ENCODE measurements around the gene RTEL1.
"Not testable (repeated sequence)": the region's sequence is repeated elsewhere in the genome, so short reads cannot be mapped to it uniquely, and the experiment has no call there.

The RTEL1 gene

GRCh38 chr20:63643946-63644345 is 14.2 kb upstream of the RTEL1 start:
- no peak overlapping the region for H3K9ac ChIP-seq (ENCODE audit: low read length)
- no peaks in the 10 kb centered on the region for H3K9me3 ChIP-seq (ENCODE audit: control insufficient read depth, low read length)
- H3K36me3 ChIP-seq (ENCODE audit: control insufficient read depth, insufficient read depth, low read length), result no peaks in the 10 kb centered on the region
- peaks cover 4% of the 10 kb centered on the region for H3K27me3 ChIP-seq (ENCODE audit: control insufficient read depth, insufficient read depth, low read length)
- no peak overlapping the region for H3K4me3 ChIP-seq (ENCODE audit: low read length)
- peaks cover 8% of the 10 kb centered on the region for H3K4me1 ChIP-seq (ENCODE audit: control insufficient read depth, insufficient read depth, low read length)

GRCh38 chr20:63645218-63645617 is 12.9 kb upstream of the RTEL1 start:
- H3K9me3 ChIP-seq (ENCODE audit: control insufficient read depth, low read length), result no peaks in the 10 kb centered on the region
- H3K4me1 ChIP-seq (ENCODE audit: control insufficient read depth, insufficient read depth, low read length), result peaks cover 8% of the 10 kb centered on the region
- peaks cover 4% of the 10 kb centered on the region for H3K27me3 ChIP-seq (ENCODE audit: control insufficient read depth, insufficient read depth, low read length)
- H3K4me3 ChIP-seq (ENCODE audit: low read length), result no peak overlapping the region
- no peak overlapping the region for H3K9ac ChIP-seq (ENCODE audit: low read length)
- H3K36me3 ChIP-seq (ENCODE audit: control insufficient read depth, insufficient read depth, low read length), result no peaks in the 10 kb centered on the region

- no peaks in the 10 kb centered on the region for H3K9me3 ChIP-seq (ENCODE audit: control insufficient read depth, low read length)
- no peak overlapping the region for H3K4me3 ChIP-seq (ENCODE audit: low read length)
- no peaks in the 10 kb centered on the region for H3K4me1 ChIP-seq (ENCODE audit: control insufficient read depth, insufficient read depth, low read length)
- H3K9ac ChIP-seq (ENCODE audit: low read length), result no peak overlapping the region
- no peaks in the 10 kb centered on the region for H3K36me3 ChIP-seq (ENCODE audit: control insufficient read depth, insufficient read depth, low read length)
- H3K27me3 ChIP-seq (ENCODE audit: control insufficient read depth, insufficient read depth, low read length), result peaks cover 19% of the 10 kb centered on the region
These were observed 9.9 kb upstream of the RTEL1 start for GRCh38 chr20:63648190-63648589.

- Histone ChIP-seq H3K9ac (ENCODE audit: low read length) (no peak overlapping the region), H3K4me1 (ENCODE audit: control insufficient read depth, insufficient read depth, low read length) (no peaks in the 10 kb centered on the region), H3K27me3 (ENCODE audit: control insufficient read depth, insufficient read depth, low read length) (peaks cover 19% of the 10 kb centered on the region), H3K36me3 (ENCODE audit: control insufficient read depth, insufficient read depth, low read length) (no peaks in the 10 kb centered on the region), H3K4me3 (ENCODE audit: low read length) (no peak overlapping the region), H3K9me3 (ENCODE audit: control insufficient read depth, low read length) (no peaks in the 10 kb centered on the region)
These were observed 9.1 kb upstream of the RTEL1 start for GRCh38 chr20:63648895-63649589.

- not testable (repeated sequence) for H3K4me1 ChIP-seq (ENCODE audit: control insufficient read depth, insufficient read depth, low read length); H3K9ac ChIP-seq (ENCODE audit: low read length); H3K36me3 ChIP-seq (ENCODE audit: control insufficient read depth, insufficient read depth, low read length); H3K9me3 ChIP-seq (ENCODE audit: control insufficient read depth, low read length); H3K4me3 ChIP-seq (ENCODE audit: low read length)
- peaks cover 29% of the 10 kb centered on the region for H3K27me3 ChIP-seq (ENCODE audit: control insufficient read depth, insufficient read depth, low read length)
These were observed 7.6 kb upstream of the RTEL1 start for GRCh38 chr20:63650486-63650885.

- no peak overlapping the region for H3K4me3 ChIP-seq (ENCODE audit: low read length)
- H3K36me3 ChIP-seq (ENCODE audit: control insufficient read depth, insufficient read depth, low read length), result no peaks in the 10 kb centered on the region
- H3K4me1 ChIP-seq (ENCODE audit: control insufficient read depth, insufficient read depth, low read length), result no peaks in the 10 kb centered on the region
- no peaks in the 10 kb centered on the region for H3K9me3 ChIP-seq (ENCODE audit: control insufficient read depth, low read length)
- H3K9ac ChIP-seq (ENCODE audit: low read length), result no peak overlapping the region
- peaks cover 29% of the 10 kb centered on the region for H3K27me3 ChIP-seq (ENCODE audit: control insufficient read depth, insufficient read depth, low read length)
These were observed 6.2 kb upstream of the RTEL1 start for GRCh38 chr20:63651942-63652191.

GRCh38 chr20:63652192-63652980 is 5.7 kb upstream of the RTEL1 start:
- Histone ChIP-seq H3K27me3 (ENCODE audit: control insufficient read depth, insufficient read depth, low read length) (peaks cover 29% of the 10 kb centered on the region), H3K9ac (ENCODE audit: low read length) (no peak overlapping the region), H3K36me3 (ENCODE audit: control insufficient read depth, insufficient read depth, low read length) (no peaks in the 10 kb centered on the region), H3K9me3 (ENCODE audit: control insufficient read depth, low read length) (no peaks in the 10 kb centered on the region), H3K4me3 (ENCODE audit: low read length) (no peak overlapping the region), H3K4me1 (ENCODE audit: control insufficient read depth, insufficient read depth, low read length) (peaks cover 2% of the 10 kb centered on the region)

GRCh38 chr20:63653041-63653973 is 4.8 kb upstream of the RTEL1 start, which contains the start of gene STMN3:
Gene STMN3 (minus strand): TSS chr20:63653424. CDS start chr20:63653345, 79 bp downstream.
- Histone ChIP-seq H3K36me3 (ENCODE audit: control insufficient read depth, insufficient read depth, low read length) (no peaks in the 10 kb centered on the region), H3K4me3 (ENCODE audit: low read length) (no peak within 1 kb of the TSS), H3K9me3 (ENCODE audit: control insufficient read depth, low read length) (no peaks in the 10 kb centered on the region), H3K4me1 (ENCODE audit: control insufficient read depth, insufficient read depth, low read length) (peaks cover 9% of the 10 kb centered on the region), H3K27me3 (ENCODE audit: control insufficient read depth, insufficient read depth, low read length) (peaks cover 29% of the 10 kb centered on the region), H3K9ac (ENCODE audit: low read length) (peak within 1 kb of the TSS; percentile 22)

- Histone ChIP-seq H3K4me1 (ENCODE audit: control insufficient read depth, insufficient read depth, low read length) (peaks cover 11% of the 10 kb centered on the region), H3K4me3 (ENCODE audit: low read length) (no peak overlapping the region)
These were observed 4.0 kb upstream of the RTEL1 start for GRCh38 chr20:63653974-63654668.

GRCh38 chr20:63655249-63655648 is 2.9 kb upstream of the RTEL1 start:
- no peaks in the 10 kb centered on the region for H3K9me3 ChIP-seq (ENCODE audit: control insufficient read depth, low read length)
- H3K9ac ChIP-seq (ENCODE audit: low read length), result no peak overlapping the region
- H3K27me3 ChIP-seq (ENCODE audit: control insufficient read depth, insufficient read depth, low read length), result peaks cover 29% of the 10 kb centered on the region
- H3K4me1 ChIP-seq (ENCODE audit: control insufficient read depth, insufficient read depth, low read length), result peaks cover 17% of the 10 kb centered on the region
- H3K36me3 ChIP-seq (ENCODE audit: control insufficient read depth, insufficient read depth, low read length), result no peaks in the 10 kb centered on the region
- no peak overlapping the region for H3K4me3 ChIP-seq (ENCODE audit: low read length)

More at GRCh38 chr20:63653974-63654668, 4.0 kb upstream of the RTEL1 start:
- peaks cover 29% of the 10 kb centered on the region for H3K27me3 ChIP-seq (ENCODE audit: control insufficient read depth, insufficient read depth, low read length)
- H3K9me3 ChIP-seq (ENCODE audit: control insufficient read depth, low read length), result no peaks in the 10 kb centered on the region
- peak overlapping the region; percentile 22 for H3K9ac ChIP-seq (ENCODE audit: low read length)
- H3K36me3 ChIP-seq (ENCODE audit: control insufficient read depth, insufficient read depth, low read length), result no peaks in the 10 kb centered on the region

- Histone ChIP-seq H3K9ac (ENCODE audit: low read length) (no peak overlapping the region), H3K4me3 (ENCODE audit: low read length) (no peak overlapping the region), H3K27me3 (ENCODE audit: control insufficient read depth, insufficient read depth, low read length) (peaks cover 23% of the 10 kb centered on the region), H3K4me1 (ENCODE audit: control insufficient read depth, insufficient read depth, low read length) (peaks cover 17% of the 10 kb centered on the region), H3K36me3 (ENCODE audit: control insufficient read depth, insufficient read depth, low read length) (no peaks in the 10 kb centered on the region), H3K9me3 (ENCODE audit: control insufficient read depth, low read length) (no peaks in the 10 kb centered on the region)
These were observed 1.7 kb upstream of the RTEL1 start for GRCh38 chr20:63656451-63656850.
